ENCODE data around the gene NDUFB4.
"Not testable (repeated sequence)": the region's sequence is repeated elsewhere in the genome, so short reads cannot be mapped to it uniquely, and the experiment has no call there.

The NDUFB4 gene

GRCh38 chr3:120625159-120625586 is 29.0 kb downstream of the NDUFB4 start:
- in situ Hi-C loops (cut with HindIII; ENCODE audit: low pct_unique_long_range_greater_than_20kb, low sequenced_read_pairs), result no loop called here
- TF ChIP-seq JUND (IDR thresholded peaks at IDR 0.05; ENCODE audit: low read depth), result no peak
- DNase-seq (ENCODE audit: low read depth in 1 of 2, low spot score in 1 of 2), result no peak

GRCh38 chr3:120634539-120634938 is 38.4 kb downstream of the NDUFB4 start:
- DNase-seq (ENCODE audit: low read depth in 1 of 2, low spot score in 1 of 2), result no peak
- no peak for TF ChIP-seq JUND (IDR thresholded peaks at IDR 0.05; ENCODE audit: low read depth)
- in situ Hi-C loops (cut with HindIII; ENCODE audit: low pct_unique_long_range_greater_than_20kb, low sequenced_read_pairs), result no loop called here

DNA sequence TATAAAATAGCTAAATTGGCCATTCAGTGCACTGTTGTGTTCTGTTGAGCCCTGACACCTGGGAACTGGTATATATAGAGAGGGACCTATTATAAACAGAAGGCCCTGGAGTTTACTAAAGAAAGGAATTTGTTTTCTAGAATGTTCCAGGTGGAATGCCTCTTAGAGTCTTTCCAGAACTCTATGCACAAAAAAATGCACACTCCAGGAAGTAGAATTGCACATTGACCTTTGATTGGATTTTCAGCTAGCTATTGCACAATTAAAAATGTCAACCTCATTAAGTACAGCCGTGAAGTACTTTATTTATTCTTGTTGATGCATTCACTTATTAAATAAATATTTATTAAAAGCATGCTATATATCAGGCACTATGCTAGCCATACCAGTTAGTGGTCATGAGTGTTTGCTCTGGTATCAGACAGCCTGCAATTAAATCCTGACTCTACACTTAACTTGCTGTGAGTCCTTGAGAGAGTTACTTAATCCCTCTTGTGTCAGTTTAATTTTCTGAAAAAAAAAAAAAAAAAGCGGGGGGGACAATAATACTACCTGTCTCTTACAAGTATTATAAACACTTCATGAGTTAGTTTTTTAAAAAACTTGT is 40.8 kb downstream of the NDUFB4 start:
- no peak for DNase-seq (ENCODE audit: low read depth in 1 of 2, low spot score in 1 of 2)

GRCh38 chr3:120637851-120638559 is 41.9 kb downstream of the NDUFB4 start:
- no peak for DNase-seq (ENCODE audit: low read depth in 1 of 2, low spot score in 1 of 2)

More for the DNA sequence above, 40.8 kb downstream of the NDUFB4 start:
- no peak for TF ChIP-seq JUND (IDR thresholded peaks at IDR 0.05; ENCODE audit: low read depth)
- in situ Hi-C loops (cut with HindIII; ENCODE audit: low pct_unique_long_range_greater_than_20kb, low sequenced_read_pairs), result no loop called here

GRCh38 chr3:120638820-120639219 is 42.7 kb downstream of the NDUFB4 start:
- in situ Hi-C loops (cut with HindIII; ENCODE audit: low pct_unique_long_range_greater_than_20kb, low sequenced_read_pairs); DNase-seq (ENCODE audit: low read depth in 1 of 2, low spot score in 1 of 2): not testable (repeated sequence)

More at GRCh38 chr3:120637851-120638559, 41.9 kb downstream of the NDUFB4 start:
- TF ChIP-seq JUND (IDR thresholded peaks at IDR 0.05; ENCODE audit: low read depth), result no peak
- in situ Hi-C loops (cut with HindIII; ENCODE audit: low pct_unique_long_range_greater_than_20kb, low sequenced_read_pairs), result no loop called here

DNA sequence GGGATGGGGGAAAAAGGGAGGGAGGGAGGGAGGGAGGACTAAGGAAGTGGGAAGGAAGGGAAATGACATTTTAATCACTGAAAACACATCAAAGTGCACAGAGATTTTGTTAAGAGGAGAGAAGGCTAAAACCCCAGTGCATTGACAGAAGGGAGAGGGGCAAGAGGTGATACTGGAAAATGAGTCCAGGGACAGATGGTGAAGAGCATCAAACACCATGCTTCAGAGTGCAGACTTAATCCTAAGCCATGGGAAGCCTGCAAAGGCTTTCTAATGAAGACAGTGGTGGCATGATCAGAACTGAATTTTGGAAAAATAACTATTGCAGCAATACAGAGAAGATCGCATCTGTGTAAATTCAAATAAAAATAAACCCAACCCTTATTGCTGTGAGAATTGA is 44.1 kb downstream of the NDUFB4 start:
- no peak for DNase-seq (ENCODE audit: low read depth in 1 of 2, low spot score in 1 of 2)
- no peak for TF ChIP-seq JUND (IDR thresholded peaks at IDR 0.05; ENCODE audit: low read depth)
- in situ Hi-C loops (cut with HindIII; ENCODE audit: low pct_unique_long_range_greater_than_20kb, low sequenced_read_pairs), result no loop called here

- in situ Hi-C loops (cut with HindIII; ENCODE audit: low pct_unique_long_range_greater_than_20kb, low sequenced_read_pairs), result no loop called here
- no peak for TF ChIP-seq JUND (IDR thresholded peaks at IDR 0.05; ENCODE audit: low read depth)
- DNase-seq (ENCODE audit: low read depth in 1 of 2, low spot score in 1 of 2), result no peak
These were observed 45.6 kb downstream of the NDUFB4 start for GRCh38 chr3:120641696-120642246.

- in situ Hi-C loops (cut with HindIII; ENCODE audit: low pct_unique_long_range_greater_than_20kb, low sequenced_read_pairs), result no loop called here
- no peak for DNase-seq (ENCODE audit: low read depth in 1 of 2, low spot score in 1 of 2)
- no peak for TF ChIP-seq JUND (IDR thresholded peaks at IDR 0.05; ENCODE audit: low read depth)
These were observed 46.3 kb downstream of the NDUFB4 start for GRCh38 chr3:120642368-120642948.

DNA sequence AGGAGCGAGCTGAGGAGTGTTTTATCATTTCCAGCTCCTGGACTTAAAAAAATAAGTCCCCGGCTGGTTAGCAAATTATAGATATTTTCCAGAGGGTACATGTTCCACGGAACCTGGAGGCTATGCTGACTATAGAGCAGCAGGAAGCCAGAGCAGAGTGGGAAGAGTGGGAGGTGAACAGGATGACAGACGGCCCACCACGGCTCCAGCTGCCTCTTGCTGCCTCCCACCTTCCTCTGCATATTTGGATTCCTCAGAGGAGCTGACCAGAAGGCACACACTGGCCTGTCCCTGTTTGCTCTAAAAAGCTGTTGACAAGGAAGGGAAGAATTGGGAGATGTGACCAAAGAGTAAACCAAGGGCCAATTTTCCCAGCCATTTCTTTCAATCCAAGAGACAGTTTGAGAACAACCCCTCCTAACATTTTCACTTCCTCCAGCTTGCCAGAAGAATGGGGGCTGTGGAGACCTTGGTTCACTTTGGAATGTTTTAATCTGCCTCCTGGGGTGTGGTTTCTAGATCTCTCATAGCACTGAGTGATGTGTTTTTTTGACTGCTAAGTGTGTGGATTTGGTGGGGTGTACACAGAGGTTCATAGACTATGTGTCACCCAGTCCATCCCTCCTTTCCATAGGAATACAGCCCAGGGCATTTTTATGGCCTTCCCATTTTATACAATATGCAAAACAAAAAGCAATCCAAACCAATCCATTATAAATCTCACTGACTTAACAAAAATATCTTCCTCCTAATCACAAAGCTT is 49.1 kb downstream of the NDUFB4 start:
- no peak for DNase-seq (ENCODE audit: low read depth in 1 of 2, low spot score in 1 of 2)
- in situ Hi-C loops (cut with HindIII; ENCODE audit: low pct_unique_long_range_greater_than_20kb, low sequenced_read_pairs), result no loop called here

GRCh38 chr3:120646771-120647432 is 50.8 kb downstream of the NDUFB4 start:
- TF ChIP-seq JUND (IDR thresholded peaks at IDR 0.05; ENCODE audit: low read depth), result no peak
- in situ Hi-C loops (cut with HindIII; ENCODE audit: low pct_unique_long_range_greater_than_20kb, low sequenced_read_pairs), result no loop called here
- no peak for DNase-seq (ENCODE audit: low read depth in 1 of 2, low spot score in 1 of 2)

More for the DNA sequence above, 49.1 kb downstream of the NDUFB4 start:
- no peak for TF ChIP-seq JUND (IDR thresholded peaks at IDR 0.05; ENCODE audit: low read depth)

DNA sequence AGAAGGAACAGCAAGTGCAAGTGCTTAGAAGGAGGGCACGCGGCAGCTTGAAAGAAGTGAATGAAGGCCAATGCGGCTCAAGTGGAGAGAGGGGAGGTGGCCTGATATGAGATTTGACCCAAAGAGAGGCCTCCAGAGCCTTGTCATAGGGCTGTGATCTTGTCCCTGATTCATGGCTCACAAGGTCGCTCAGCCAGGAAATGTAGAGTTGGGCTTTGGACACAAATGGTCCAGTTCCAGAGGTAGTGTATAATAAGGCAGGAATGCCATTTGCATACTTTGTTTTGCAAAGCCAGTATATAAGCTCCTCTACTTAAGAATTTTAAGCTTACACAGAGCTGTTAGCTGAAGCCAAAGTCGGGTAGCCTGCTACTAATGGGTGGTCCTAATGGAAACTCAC is 52.2 kb downstream of the NDUFB4 start:
- in situ Hi-C loops (cut with HindIII; ENCODE audit: low pct_unique_long_range_greater_than_20kb, low sequenced_read_pairs), result no loop called here
- TF ChIP-seq JUND (IDR thresholded peaks at IDR 0.05; ENCODE audit: low read depth), result no peak
- no peak for DNase-seq (ENCODE audit: low read depth in 1 of 2, low spot score in 1 of 2)

DNA sequence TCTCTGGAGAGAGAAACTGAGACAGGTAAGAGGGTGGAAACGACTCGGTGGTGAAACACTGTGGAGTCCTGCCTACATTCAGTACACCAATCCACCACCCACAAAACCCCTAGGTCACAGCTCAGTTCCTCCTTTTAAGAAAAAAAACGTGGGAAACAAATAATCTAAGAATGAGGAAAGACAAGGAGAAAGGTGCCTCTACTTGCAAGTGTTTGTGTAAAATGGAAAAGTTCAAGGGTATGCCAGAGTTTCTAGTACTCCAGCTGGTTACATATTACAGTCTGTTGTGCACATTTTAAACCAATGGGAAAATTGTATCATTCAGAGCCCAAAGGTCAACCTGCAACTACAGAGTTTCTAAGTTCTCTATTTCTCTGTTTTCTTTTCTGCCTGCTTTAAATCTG is 53.7 kb downstream of the NDUFB4 start:
- DNase-seq (ENCODE audit: low read depth in 1 of 2, low spot score in 1 of 2), result no peak
- TF ChIP-seq JUND (IDR thresholded peaks at IDR 0.05; ENCODE audit: low read depth), result no peak
- in situ Hi-C loops (cut with HindIII; ENCODE audit: low pct_unique_long_range_greater_than_20kb, low sequenced_read_pairs), result no loop called here
